ENCODE results near the gene MAN2B2. TPM values are rescaled to one million over a fixed set of nuclear protein-coding genes. Genes with fewer than 3 reads are reported as not detected.

MAN2B2 gene
- total RNA-seq, 1 experiment from 2014 or later, result 5.9 TPM

DNA sequence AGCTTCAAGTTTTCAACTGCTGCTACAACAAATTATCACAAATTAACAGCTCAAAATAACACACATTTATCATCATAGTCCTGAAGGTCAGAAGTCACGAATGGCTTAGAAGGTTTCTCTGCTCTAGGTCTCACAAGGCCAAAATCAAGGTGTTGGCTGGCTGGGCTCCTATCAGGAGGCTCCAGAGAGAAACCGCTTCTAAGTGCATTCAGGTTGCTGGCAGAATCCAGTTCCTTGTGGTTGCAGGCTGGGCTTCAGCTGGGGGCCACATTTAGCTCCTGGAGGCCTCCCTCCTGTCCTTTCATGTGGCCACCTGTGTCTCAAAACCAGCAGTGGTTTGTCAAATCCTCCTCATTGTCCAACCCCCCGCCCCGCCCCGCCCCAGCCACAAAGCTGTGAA, 80.9 kb downstream of the MAN2B2 start:
- DNase-seq, result no peak
- no peaks in the 10 kb centered on the region for H4K20me1 ChIP-seq (ENCODE audit: control insufficient read depth, insufficient read depth, insufficient read length)
- no CpG with 5 or more reads among the region's 5 CpGs for WGBS (ENCODE audit: extremely low coverage, insufficient read length, low lambda C conversion rate)
- H3K27ac ChIP-seq (ENCODE audit: insufficient read length, low read depth, low read length), result no peak overlapping the region
- H3T11ph ChIP-seq (ENCODE audit: low read length), result no peak overlapping the region
- no peaks in the 10 kb centered on the region for H3K79me2 ChIP-seq (ENCODE audit: insufficient read depth, low read length)
- no peak overlapping the region for H4K8ac ChIP-seq (replicated peaks; ENCODE audit: insufficient read length, low read depth, low read length)
- no peak overlapping the region for H3K23ac ChIP-seq (ENCODE audit: insufficient read length, low read depth, low read length)
- peaks cover 32% of the 10 kb centered on the region for H3K27me3 Mint-ChIP-seq (ENCODE audit: low read depth)
- H3K36me3 Mint-ChIP-seq (ENCODE audit: insufficient read depth in 1 of 3, low read depth in 3 of 3), result no peaks in the 10 kb centered on the region
- H2BK5ac ChIP-seq (ENCODE audit: insufficient read length, low read length), result no peak overlapping the region
- H3K9me3 Mint-ChIP-seq, result peaks cover 4% of the 10 kb centered on the region in 2 experiments; a peak in 1 of 5 replicates
- TF ChIP-seq CTCF (conservative IDR thresholded peaks at IDR 0.05), result no peak
- H3K27me3 ChIP-seq (ENCODE audit: insufficient read depth, low read length), result no peaks in the 10 kb centered on the region; the same call in 1 of the 2 replicates
- H4K5ac ChIP-seq (ENCODE audit: insufficient read length, low read depth, low read length), result no peak overlapping the region
- H3K14ac ChIP-seq (ENCODE audit: insufficient read depth, low read length), result no peak overlapping the region
- H3K9ac ChIP-seq (ENCODE audit: extremely low read depth, insufficient read length, low read length), result no peak overlapping the region
- H3K4me2 ChIP-seq (ENCODE audit: insufficient read depth, insufficient read length, low read length), result no peak overlapping the region
- H2BK12ac ChIP-seq (ENCODE audit: insufficient read length, low read depth, low read length), result no peak overlapping the region
- no peak overlapping the region for H2AFZ ChIP-seq (ENCODE audit: low read length)
- no peak overlapping the region for H2AK5ac ChIP-seq (ENCODE audit: insufficient read length, low read length)
- H3K4me1 ChIP-seq (ENCODE audit: insufficient read depth, low read length), result no peaks in the 10 kb centered on the region
- no peak overlapping the region for H3K56ac ChIP-seq (ENCODE audit: insufficient read length, low read depth, low read length)
- no peak overlapping the region for H3K4ac ChIP-seq (ENCODE audit: low read depth, low read length)
- no peak overlapping the region for H3K27ac Mint-ChIP-seq
- H3K23me2 ChIP-seq (ENCODE audit: insufficient read length, low read depth, low read length, poor library complexity, severe bottlenecking), result peaks cover 3% of the 10 kb centered on the region
- H2BK20ac ChIP-seq (ENCODE audit: low read depth, low read length, poor library complexity, severe bottlenecking), result no peak overlapping the region
- no peaks in the 10 kb centered on the region for H3K9me3 ChIP-seq (ENCODE audit: control insufficient read depth, low read depth, low read length)
- no peak overlapping the region for H4K91ac ChIP-seq (ENCODE audit: insufficient read length, low read depth, low read length)
- H3K4me3 Mint-ChIP-seq, result no peak overlapping the region
- H3K4me1 Mint-ChIP-seq, result peaks cover 0 to 10% of the 10 kb centered on the region in 2 experiments; a peak in 1 of 4 replicates
- no peak overlapping the region for H3K18ac ChIP-seq (ENCODE audit: insufficient read length, low read depth, low read length)
- no peaks in the 10 kb centered on the region for H3K79me1 ChIP-seq (ENCODE audit: insufficient read depth, low read depth, low read length, poor library complexity, severe bottlenecking)
- H2BK15ac ChIP-seq (ENCODE audit: low read depth, low read length), result no peak overlapping the region
- H2BK120ac ChIP-seq (ENCODE audit: low read depth, low read length, poor library complexity, severe bottlenecking), result no peak overlapping the region

Data from H9 (cell line).